ENCODE results near the gene CHFR.
"Not testable (repeated sequence)": the region's sequence is repeated elsewhere in the genome, so short reads cannot be mapped to it uniquely, and the experiment has no call there.

CHFR gene

DNA sequence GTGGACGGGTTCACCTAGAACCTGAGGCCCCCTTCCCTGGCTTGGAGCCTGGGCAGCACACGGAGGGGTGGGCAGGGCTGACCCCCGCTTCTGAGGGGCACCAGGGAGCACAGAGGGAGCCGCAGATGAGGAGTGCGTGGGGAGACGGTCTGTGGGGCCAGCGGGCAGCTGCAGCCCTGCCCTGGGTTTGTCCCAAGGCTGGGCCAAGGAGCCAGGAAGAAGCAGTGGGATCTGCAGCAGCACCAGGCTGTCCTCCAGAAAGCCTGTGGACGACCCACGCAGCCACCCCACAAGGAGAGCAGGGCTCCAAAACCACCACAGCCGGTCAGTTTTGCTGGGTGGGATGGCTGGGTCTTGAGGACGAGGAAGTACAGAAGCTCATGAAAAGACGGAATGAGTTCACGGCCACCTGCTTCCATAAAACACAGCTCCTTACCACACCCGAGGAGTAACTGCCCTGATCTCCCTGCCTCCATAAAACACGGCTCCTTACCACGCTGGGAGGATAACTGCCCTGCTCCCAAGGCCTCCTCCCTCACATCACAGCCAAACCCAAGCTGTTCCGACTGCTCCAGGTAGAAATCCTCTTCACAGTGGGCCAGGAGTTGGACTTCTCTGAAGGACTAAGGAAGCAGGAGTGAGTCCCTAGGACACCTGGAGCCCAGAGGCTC, 48.9 kb downstream of the CHFR start:
- no peak for DNase-seq

DNA sequence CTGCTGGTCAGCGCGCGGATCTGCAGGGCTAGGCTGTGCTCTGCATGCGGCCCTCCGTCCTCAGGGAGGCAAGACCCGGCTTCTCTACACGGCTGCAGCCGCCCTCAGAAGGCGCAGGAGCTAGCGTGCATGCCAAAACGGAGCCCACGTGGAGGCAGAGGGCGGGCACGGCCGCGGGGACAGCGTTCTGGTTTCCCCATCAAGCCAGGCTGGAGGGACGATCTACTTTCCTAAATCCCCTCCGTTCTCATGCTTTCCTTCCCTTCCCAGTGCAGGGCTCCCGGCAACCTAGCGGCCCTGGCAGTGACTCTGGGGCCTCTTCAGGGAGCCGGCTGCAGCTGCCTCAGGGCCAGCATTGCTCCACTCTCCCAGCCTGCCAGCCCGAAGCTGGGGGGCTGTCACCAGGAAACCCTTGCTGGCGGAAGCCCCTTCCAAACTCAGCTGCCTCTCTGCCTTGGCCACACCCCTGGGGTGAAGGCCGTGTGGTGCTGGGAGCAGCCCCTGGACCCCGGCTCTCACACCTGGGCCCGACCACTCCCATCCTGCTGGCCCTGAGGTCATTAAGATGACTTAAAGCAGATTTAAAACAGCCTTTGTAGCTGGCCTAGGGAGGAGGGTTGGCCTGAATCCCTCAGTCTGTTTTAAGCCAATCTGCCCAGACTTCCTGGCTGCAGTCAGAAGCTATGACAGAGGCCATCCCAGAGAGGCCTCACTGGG, 49.6 kb downstream of the CHFR start:
- DNase-seq, result peak; percentile 6

- no peak for DNase-seq
Measured at GRCh38 chr12:132836795-132837331, 50.5 kb downstream of the CHFR start.

GRCh38 chr12:132836230-132836629, 51.2 kb downstream of the CHFR start:
- DNase-seq, result not testable (repeated sequence)

- DNase-seq, result no peak
Measured at GRCh38 chr12:132835076-132836025, 52.1 kb downstream of the CHFR start.

DNA sequence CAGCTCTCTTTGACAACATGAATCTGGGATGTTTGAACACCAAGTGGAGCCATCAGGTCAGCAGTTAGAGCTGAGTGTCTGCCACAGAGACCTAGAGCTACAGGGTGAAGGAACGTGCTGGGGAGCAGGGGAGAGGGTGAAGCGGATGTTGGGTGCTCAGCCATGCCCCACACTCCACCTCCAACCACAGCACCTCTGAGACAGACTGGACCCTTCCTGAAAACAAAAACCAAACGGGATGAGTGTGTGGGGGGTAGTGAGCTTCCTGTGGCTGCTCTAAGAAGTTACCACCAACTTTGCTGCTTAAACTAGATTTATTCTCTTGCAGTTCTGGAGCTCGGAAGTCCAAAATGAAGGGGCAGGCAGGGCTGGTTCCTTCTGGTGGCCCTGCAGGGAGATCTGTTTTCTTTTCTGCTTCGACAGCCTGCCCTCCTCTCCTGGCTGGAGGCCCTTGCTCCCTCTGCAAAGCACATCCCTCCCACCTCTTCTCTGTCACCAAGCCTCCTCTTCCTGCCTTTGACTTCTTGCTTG, 53.2 kb downstream of the CHFR start:
- DNase-seq, result no peak

- no peak for DNase-seq
Measured at GRCh38 chr12:132833341-132833740, 54.1 kb downstream of the CHFR start.

DNA sequence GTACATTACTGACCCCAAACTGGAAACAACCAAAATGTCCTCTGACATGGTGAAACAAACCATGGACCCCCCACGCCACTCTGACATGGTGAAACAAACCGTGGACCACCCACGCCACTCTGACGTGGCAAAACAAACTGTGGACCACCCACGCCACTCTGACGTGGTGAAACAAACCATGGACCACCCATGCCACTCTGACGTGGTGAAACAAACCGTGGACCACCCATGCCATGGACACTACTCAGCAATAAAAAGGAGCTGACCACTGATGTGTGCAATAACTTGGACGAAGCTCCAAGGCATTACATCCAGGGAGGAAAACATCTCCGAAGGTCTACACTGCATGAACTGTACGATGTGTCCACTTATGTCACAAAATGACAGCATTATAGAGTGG, 55.6 kb downstream of the CHFR start:
- DNase-seq, result no peak

- DNase-seq, result peak; percentile 94
Measured at GRCh38 chr12:132828706-132829534, 58.5 kb downstream of the CHFR start, which contains the start of gene GOLGA3. GOLGA3 (minus strand) TSS chr12:132828869; CDS start chr12:132822128, 6,741 bp downstream.

GRCh38 chr12:132827763-132828703, 59.4 kb downstream of the CHFR start:
- peak; percentile 72 for DNase-seq

DNA sequence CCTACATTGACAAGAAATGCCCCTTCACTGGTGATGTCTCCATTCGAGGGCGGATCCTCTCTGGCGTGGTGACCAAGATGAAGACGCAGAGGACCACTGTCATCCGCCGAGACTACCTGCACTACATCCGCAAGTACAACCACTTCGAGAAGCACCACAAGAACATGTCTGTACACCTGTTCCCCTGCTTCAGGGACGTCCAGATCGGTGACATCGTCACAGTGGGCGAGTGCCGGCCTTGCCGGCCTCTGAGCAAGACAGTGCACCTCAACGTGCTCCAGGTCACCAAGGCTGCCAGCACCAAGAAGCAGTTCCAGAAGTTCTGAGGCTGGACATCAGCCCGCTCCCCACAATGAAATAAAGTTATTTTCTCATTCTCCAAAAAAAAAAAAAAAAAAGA, 61.5 kb downstream of the CHFR start:
- no peak for DNase-seq

DNA sequence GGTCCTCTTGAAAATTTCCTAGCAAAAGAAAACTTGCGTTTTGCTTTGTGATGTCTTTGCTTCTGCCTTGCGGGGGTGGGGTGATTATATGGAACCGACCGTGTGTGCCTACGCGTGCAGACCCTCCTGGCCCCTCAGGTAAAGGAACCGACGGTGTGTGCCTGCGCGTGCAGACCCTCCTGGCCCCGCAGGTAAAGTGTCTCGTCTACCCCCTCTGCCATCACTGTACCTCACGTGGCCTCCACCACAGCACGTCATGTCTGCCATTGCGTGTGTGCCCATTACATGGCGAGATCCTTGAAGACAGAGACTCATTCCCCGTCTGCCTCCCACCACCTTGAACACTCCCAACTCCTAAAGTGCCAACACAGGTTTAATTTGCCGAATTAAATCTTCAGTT, 62.3 kb downstream of the CHFR start:
- no peak for DNase-seq

DNA sequence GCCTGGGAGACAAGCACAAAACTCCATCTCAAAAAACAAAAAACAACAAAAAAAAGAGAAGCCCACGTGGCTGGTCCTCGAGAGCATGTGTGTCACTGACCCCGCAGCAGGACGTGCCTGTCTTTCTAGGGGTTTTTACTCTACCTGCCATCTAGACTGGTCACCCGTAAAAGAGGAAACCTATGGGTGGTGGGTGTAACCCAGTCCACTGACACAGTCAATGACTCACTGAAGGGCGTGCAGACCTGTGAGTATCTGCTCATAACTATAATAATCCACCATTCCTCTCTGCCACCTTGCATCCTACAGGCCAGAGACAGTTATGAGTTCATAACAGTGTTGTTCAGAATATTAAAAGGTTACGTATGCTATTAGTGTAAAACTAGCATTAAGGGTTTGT, 63.4 kb downstream of the CHFR start:
- DNase-seq, result no peak

GRCh38 chr12:132818562-132818961, 68.8 kb downstream of the CHFR start:
- no peak for DNase-seq

GRCh38 chr12:132814232-132814631, 73.2 kb downstream of the CHFR start:
- DNase-seq, result no peak

- no peak for DNase-seq
Measured at GRCh38 chr12:132813443-132813842, 74.0 kb downstream of the CHFR start.

GRCh38 chr12:132812631-132813305, 74.6 kb downstream of the CHFR start:
- DNase-seq, result peak; percentile 25

- DNase-seq, result peak; percentile 15
Measured at GRCh38 chr12:132809391-132809790, 78.0 kb downstream of the CHFR start.

GRCh38 chr12:132807295-132808092, 79.9 kb downstream of the CHFR start:
- no peak for DNase-seq
